T-helper 2 cell treated with Interferon-gamma antibody and Interleukin-4, amounts not matched to agents 100 ng/mL and 5 ng/mL, for 36 hours (primary cell): ENCODE measurements around the gene LHPP. TPM values are rescaled to one million over a fixed set of nuclear protein-coding genes. Genes with fewer than 3 reads are reported as not detected.

Source experiments
- intact Hi-C: fragments of 100-400 bp; cut with micrococcal nuclease; formaldehyde crosslinking; loops from one replicate; pipeline ENCODE4 v1.15.1; 2023
- total RNA-seq: library from RNA; stranded (reverse); gene quantifications from 2 replicates; pipeline ENCODE4 v1.2.3, GENCODE V29; 2022

The LHPP gene
- total RNA-seq, 1 donor from 2014 or later: 18.0 TPM

- intact Hi-C loops: loop anchor here (10.0 kb wide), 1 partner anchor 110 kb away; no protein-coding TSS in a partner anchor
Measured at GRCh38 chr10:124534826-124535601, 73.4 kb downstream of the LHPP start.

GRCh38 chr10:124535731-124536495 lies 74.3 kb downstream of the LHPP start:
- intact Hi-C loops: loop anchor here (10.0 kb wide), 1 partner anchor 109 kb away; no protein-coding TSS in a partner anchor

DNA sequence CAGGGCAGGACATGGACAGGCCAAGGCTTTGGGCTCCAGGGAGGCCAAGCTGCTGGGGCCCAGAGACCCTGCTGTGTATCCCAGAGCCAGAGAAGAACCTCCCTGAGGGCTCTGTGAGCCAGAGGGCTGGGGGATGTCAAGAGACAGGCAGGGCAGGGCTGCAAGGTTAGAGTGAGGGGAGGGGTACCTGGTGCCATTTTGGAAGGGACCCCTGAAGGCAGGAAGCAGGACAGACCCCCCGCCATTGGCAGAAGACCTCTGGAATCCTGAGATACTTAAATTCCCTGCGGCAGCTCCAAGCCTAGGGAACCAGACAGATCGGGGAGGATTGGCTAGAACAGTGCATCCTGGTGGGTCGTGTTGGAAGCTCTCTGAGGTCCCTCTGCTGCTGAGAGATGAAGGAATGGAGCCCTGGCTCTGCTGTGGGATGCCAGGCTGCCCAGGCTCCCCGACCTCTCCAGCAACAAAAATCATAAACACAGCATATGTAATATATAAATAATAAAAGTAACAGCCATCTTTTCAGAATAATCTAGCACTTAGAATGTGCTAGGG lies 75.0 kb downstream of the LHPP start:
- intact Hi-C loops: loop anchor here (10.0 kb wide), 1 partner anchor 108 kb away; no protein-coding TSS in a partner anchor

GRCh38 chr10:124537166-124537725 lies 75.6 kb downstream of the LHPP start:
- intact Hi-C loops: loop anchor here (10.0 kb wide), 1 partner anchor 108 kb away; no protein-coding TSS in a partner anchor

- intact Hi-C loops: loop anchor here (10.0 kb wide), 1 partner anchor 107 kb away; no protein-coding TSS in a partner anchor
Measured at GRCh38 chr10:124537891-124538290, 76.3 kb downstream of the LHPP start.

- intact Hi-C loops: loop anchor here (10.0 kb wide), 1 partner anchor 106 kb away; no protein-coding TSS in a partner anchor
Measured at GRCh38 chr10:124538706-124539105, 77.1 kb downstream of the LHPP start.

GRCh38 chr10:124539935-124540641 lies 78.5 kb downstream of the LHPP start:
- intact Hi-C loops: loop anchor here (1.0 to 10.0 kb wide), 3 partner anchors 105 to 205 kb away; no protein-coding TSS in a partner anchor

DNA sequence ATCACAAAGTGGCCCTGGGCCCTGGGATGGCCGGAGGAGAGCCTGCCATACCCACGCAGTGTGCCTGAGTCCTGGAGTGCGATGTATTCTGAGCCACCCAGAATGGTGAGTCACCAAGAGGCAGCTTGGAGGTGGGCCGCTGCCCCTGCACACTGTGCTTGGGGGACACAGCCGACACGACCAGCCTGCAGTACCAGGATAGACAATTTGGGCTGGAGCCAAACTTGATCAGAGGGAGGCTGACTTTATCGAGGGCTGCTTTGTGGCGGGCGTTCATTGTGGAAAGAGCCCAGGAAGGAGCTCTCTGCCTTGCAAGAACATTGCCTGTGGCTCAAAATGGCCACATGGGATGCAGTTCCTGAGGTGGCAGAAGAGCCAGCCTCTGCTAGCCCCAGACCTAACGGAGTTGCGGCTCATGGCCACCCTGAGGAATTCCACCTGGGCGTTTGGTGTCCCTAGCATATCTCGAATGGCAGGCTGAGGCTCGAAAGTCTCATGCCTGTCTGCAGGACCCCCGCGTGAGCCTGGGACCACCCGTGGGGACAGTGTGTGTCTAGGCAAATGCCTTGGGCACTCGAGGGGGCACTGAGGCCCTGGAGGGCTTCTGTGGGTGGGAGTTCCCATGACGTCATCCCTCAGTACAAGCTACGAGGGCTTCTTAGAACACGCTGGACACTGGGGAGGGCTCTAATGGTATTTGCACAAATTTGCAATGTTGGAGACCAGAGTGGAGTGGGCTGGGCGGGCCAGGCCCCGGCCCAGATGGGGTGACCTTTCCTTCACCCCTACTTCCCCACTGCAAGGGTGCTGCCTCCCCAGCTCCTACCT lies 79.7 kb downstream of the LHPP start:
- intact Hi-C loops: no loop called here

DNA sequence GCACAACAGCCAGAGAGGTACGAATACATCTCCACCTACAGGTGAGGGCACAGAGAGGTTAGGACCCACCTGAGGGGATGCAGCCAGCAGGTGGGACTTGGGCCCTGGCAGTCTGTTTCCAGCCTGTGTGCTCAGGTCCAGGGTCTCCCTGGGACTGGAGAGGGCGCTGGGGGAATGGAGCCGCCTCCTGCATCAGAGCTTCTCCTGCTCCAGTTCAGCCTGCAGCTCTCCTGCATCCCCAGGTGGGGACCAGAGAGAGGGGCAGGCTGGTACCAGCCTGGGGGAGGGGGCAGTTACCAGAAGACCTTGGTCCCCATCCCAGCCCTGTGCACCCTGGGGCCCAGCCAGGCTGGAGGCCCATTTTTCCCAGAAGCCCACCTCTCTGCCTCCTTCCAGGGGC lies 80.7 kb downstream of the LHPP start:
- intact Hi-C loops: no loop called here

DNA sequence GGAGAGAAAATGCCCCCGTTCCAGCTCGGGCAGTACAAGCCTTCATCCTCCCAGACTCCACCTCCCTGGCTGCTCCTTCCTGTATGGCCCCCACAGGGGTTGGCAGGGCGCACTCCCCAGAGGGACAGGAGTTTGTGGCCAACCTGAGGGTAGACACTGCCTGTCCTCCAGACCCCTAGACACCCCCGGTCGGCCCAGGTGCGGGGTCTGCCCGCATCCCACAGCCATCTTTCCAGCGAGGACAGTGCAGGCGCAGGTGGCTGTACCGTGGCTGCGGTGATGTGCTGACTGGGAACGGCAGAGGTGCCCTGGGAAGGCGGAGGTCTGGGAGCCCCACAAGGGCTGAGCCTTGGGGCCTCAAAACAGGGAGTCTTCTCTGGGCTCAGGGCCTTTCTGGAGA lies 81.5 kb downstream of the LHPP start:
- intact Hi-C loops: no loop called here

DNA sequence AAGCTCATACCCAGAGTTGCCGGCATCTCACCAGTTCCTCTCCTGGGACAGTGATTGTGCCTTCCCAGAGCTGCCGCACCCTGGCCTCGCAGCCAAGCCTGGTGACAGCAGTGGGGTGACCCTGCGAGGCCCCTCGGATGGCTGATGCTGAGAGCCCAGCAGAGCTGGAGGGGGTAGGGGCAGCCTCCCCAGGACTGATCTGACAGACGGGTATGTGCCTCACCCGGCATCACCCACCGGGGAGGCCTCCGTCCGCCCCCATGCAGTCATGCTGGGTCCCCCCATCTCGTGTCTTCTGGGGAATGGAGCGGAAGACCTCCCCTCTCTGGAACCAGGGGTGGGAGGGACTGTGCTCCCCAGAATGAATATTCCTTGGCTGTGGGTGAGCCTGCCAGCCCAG lies 82.3 kb downstream of the LHPP start:
- intact Hi-C loops: no loop called here

GRCh38 chr10:124544711-124545110 lies 83.1 kb downstream of the LHPP start:
- intact Hi-C loops: loop anchor here (5.0 kb wide), 1 partner anchor 83 kb away; no protein-coding TSS in a partner anchor

- intact Hi-C loops: loop anchor here (5.0 kb wide), 1 partner anchor 82 kb away; no protein-coding TSS in a partner anchor
Measured at GRCh38 chr10:124545351-124546054, 83.9 kb downstream of the LHPP start.

- intact Hi-C loops: loop anchor here (5.0 kb wide), 1 partner anchor 81 kb away; no protein-coding TSS in a partner anchor
Measured at GRCh38 chr10:124546055-124546369, 84.4 kb downstream of the LHPP start.

DNA sequence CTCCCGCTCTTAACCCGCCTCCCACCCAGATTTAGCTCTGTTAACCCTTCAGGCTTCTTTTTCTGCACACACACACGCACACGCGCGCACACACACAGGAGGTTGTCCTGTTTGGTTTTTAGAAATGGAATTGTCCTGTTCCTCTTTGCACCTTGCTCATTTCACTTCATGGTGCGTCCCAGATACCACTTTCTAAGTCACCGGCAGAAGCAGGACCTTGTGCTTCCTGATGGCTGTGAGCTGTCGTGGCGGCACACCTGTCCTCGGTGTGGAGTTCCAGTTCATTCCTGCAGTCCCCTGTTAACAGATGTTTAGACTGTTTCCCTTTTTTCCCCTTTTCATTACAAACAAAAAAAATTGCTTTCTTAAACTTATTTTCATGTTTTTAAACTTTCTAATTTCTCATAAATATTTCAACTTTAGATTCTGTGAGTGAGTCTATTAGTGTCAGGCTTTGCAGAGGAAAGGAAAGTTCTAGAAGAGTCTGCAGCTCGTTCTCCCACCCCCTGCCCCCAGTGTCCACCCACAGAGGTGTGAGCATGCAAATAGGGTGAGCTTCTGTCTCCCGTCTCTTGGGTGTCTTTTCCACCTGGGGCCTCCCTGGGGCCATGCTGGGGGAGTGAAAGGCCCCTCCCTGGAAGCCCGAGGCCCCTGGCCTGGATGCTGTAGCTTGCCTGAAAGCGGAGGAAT lies 85.5 kb downstream of the LHPP start:
- intact Hi-C loops: loop anchor here (5.0 kb wide), 1 partner anchor 80 kb away; no protein-coding TSS in a partner anchor

DNA sequence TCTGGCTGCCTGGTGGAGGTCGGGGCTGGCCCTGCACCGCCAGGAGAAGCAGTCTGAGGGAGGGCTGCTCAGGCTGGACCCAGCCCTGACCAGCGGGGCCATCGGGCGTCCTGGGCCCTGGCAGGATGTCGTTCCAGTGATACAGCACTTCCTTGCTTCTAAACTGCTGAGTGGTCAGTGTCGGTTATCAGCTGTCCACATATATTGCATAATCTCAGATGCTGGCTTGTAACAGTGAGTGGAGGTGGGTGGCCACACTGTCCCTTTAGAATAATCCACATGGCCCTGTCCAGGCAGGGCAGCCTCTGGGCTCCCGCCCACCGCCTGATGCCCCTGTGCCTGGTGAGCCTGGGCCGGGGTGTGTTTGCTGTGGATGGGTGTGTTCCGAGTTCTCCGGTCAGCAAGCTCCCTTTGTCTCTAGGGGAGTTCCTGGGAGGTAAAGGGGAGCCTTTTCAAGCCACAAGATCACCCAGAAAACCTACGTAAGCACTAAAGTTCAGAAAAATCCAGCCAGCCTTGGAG lies 86.1 kb downstream of the LHPP start:
- intact Hi-C loops: loop anchor here (5.0 kb wide), 1 partner anchor 80 kb away; no protein-coding TSS in a partner anchor

DNA sequence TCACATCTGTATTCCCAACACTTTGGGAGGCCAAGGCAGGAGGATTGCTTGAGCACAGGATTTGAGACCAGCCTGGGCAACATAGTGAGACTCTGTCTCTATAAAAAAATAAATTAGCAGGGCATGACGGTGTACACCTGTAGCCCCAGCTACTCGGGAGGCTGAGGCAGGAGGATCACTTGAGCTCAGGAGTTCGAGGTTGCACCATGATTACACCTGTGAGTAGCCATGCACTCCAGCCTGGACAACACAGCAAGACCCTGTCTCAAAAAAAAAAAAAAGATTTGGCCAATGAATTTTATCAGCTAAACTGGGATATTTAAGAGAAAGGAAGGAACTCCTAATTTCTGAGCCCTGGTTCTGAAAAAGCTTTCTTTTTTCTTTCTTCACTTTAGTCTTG lies 87.5 kb downstream of the LHPP start:
- intact Hi-C loops: loop anchor here (5.0 kb wide), 1 partner anchor 78 kb away; no protein-coding TSS in a partner anchor
